ENCODE results near the gene KRT31.
"Not testable (repeated sequence)": the region's sequence is repeated elsewhere in the genome, so short reads cannot be mapped to it uniquely, and the experiment has no call there.

DNA sequence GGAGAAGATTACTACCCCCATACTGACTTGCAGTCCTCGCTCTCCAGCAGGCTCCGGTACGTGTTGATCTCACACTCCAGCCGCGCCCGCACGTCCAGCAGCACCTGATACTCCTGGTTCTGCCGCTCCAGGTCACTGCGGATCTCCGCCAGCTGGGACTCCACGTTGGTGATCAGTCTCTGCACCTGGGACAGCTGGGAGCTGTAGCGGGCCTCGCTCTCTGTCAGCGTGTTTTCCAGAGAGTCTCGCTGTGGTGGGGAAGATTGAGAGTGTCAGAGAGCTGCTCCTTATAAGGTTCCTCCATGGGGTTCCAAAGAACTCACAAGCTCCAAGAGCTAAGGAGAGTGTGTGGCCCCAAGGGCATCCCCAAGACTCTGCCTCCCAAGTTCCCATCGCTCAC lies 51.0 kb downstream of the KRT31 start:
- TF ChIP-seq, protein P1, sequence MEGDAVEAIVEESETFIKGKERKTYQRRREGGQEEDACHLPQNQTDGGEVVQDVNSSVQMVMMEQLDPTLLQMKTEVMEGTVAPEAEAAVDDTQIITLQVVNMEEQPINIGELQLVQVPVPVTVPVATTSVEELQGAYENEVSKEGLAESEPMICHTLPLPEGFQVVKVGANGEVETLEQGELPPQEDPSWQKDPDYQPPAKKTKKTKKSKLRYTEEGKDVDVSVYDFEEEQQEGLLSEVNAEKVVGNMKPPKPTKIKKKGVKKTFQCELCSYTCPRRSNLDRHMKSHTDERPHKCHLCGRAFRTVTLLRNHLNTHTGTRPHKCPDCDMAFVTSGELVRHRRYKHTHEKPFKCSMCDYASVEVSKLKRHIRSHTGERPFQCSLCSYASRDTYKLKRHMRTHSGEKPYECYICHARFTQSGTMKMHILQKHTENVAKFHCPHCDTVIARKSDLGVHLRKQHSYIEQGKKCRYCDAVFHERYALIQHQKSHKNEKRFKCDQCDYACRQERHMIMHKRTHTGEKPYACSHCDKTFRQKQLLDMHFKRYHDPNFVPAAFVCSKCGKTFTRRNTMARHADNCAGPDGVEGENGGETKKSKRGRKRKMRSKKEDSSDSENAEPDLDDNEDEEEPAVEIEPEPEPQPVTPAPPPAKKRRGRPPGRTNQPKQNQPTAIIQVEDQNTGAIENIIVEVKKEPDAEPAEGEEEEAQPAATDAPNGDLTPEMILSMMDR (IDR thresholded peaks at IDR 0.05; ENCODE audit: low read length): not testable (repeated sequence)
- TF ChIP-seq EZH2 (IDR thresholded peaks at IDR 0.05; ENCODE audit: borderline replicate concordance, low read length): not testable (repeated sequence)
